Brain microvascular endothelial cell (primary cell): ENCODE results near the gene SPINK4.

Source experiments
- DNase-seq: peaks from one replicate; pipeline ENCODE4 v3.0.0-alpha.2; 2020
- H3K27ac ChIP-seq: fragments of 250-450 bp; sonication (Bioruptor Pico); 2 replicates; pipeline ENCODE4 v1.5.1; 2020; ENCODE audit warnings: mild to moderate bottlenecking, moderate library complexity
- H3K27me3 ChIP-seq: fragments of 250-450 bp; sonication (Bioruptor Pico); replicated peaks from 2 replicates; pipeline ENCODE4 v1.5.1; 2020; ENCODE audit warnings: mild to moderate bottlenecking
- H3K36me3 ChIP-seq: fragments of 250-450 bp; sonication (Bioruptor Pico); replicated peaks from 2 replicates; pipeline ENCODE4 v1.5.1; 2020; ENCODE audit warnings: mild to moderate bottlenecking
- H3K4me3 ChIP-seq: 2 replicates; pipeline ENCODE4 v1.5.1; 2011; ENCODE audit warnings: low read depth, mild to moderate bottlenecking, control low read depth, low read length, moderate library complexity
- CTCF ChIP-seq: IDR thresholded peaks from 2 replicates; pipeline ENCODE4 v1.5.1; 2011; ENCODE audit warnings: low read depth, mild to moderate bottlenecking, moderate library complexity, low read length, control low read depth, inconsistent platforms; ENCODE audit errors: missing control alignments
- in situ Hi-C: cut with HindIII; loops from 2 replicates; pipeline ENCODE4 v1.10.0; 2017; ENCODE audit warnings: low sequenced_read_pairs, low pct_ligation_motif_present

Gene SPINK4

DNA sequence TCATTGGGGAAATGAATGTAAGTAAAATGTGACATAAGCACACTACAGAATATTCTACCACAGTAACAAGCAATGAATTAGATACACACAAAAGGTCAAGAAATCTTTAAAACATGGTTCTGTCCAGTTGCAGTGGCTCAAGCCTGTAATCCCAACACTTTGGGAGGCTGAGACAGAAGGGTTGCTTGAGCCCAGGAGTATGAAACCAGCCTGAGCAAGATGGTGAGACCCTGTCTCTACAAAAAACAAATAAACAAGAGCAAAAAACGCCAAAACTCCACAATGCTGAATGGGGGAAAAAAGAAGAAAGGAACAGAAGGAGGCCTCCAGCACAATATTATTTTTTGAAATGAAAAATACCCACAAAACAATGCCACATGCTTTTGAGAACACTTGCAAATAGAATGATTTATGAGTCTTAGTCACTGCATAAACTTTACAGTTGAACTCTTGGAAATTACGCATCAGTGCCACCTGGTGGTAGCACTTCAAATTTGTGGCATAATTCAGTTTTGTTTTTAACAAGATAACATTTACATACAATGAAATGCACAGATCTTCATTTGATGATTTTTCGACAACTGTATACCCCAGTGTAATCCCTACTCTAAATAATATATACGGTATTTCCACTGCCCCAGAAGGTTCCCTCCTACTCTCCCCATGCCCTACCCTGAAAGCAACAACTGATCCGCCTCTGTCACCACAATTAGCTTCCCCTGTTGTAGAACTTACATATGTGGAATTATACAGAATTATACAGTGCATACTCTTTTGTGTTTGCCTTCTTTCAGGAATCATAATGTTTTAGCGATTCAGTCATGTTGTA, 14.4 kb upstream of the SPINK4 start:
- no peak overlapping the region for H3K4me3 ChIP-seq
- no peak overlapping the region for H3K27ac ChIP-seq
- in situ Hi-C loops, result no loop called here
- peak; percentile 48 for TF ChIP-seq CTCF
- H3K27me3 ChIP-seq, result no peaks in the 10 kb centered on the region
- H3K36me3 ChIP-seq, result no peaks in the 10 kb centered on the region
- DNase-seq, result peak; percentile 63

DNA sequence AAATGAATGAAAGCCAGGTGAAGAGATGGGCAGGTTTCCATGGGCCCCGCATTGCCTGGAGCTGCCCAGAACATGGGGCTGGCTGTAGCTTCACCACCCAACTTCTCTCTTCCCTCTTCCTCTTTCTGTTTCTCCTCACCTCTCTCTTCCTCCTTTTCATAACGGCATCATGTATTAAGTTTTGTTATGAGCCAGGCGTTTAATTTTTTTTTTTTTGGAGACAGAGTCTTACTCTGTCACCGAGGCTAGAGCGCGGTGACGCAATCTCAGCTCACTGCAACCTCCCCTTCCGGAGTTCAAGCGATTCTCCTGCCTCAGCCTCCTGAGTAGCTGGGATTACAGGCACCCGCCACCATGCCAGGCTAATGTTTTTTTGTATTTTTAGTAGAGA, 13.0 kb upstream of the SPINK4 start:
- H3K27ac ChIP-seq, result no peak overlapping the region
- no peak for DNase-seq
- TF ChIP-seq CTCF, result no peak

DNA sequence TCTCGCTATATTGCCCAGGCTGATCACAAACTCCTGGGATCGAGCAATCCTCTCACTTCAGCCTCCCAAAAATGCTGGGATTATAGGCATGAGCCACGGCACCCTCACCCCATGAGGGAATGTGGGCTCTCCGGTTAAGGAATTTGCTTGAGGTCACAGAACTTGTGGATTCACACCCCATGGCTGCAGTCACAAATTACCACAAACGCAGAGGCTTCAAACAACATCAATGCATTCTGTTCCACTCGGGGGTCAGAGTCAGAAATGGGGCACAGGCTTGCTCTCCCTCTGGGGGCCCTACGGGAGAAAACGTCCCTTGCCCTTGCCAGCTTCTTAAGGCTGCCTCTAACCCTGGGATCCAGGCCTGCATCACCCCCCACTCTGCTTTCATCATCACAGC, 12.2 kb upstream of the SPINK4 start:
- in situ Hi-C loops, result no loop called here
- no peak for DNase-seq
- Histone ChIP-seq H3K27ac (no peak overlapping the region), H3K27me3 (no peaks in the 10 kb centered on the region), H3K36me3 (no peaks in the 10 kb centered on the region), H3K4me3 (no peak overlapping the region)
- no peak for TF ChIP-seq CTCF

More for the DNA sequence above, 13.0 kb upstream of the SPINK4 start:
- no peaks in the 10 kb centered on the region for H3K36me3 ChIP-seq
- no peak overlapping the region for H3K4me3 ChIP-seq
- in situ Hi-C loops, result no loop called here
- H3K27me3 ChIP-seq, result no peaks in the 10 kb centered on the region

GRCh38 chr9:33228606-33229005, 11.4 kb upstream of the SPINK4 start:
- H3K27ac ChIP-seq, result no peak overlapping the region
- in situ Hi-C loops, result no loop called here
- no peak for TF ChIP-seq CTCF
- H3K27me3 ChIP-seq, result no peaks in the 10 kb centered on the region
- no peak for DNase-seq
- no peak overlapping the region for H3K4me3 ChIP-seq
- no peaks in the 10 kb centered on the region for H3K36me3 ChIP-seq

- TF ChIP-seq CTCF, result peak; percentile 9
- no peaks in the 10 kb centered on the region for H3K36me3 ChIP-seq
- H3K27ac ChIP-seq, result no peak overlapping the region
- in situ Hi-C loops, result no loop called here
- no peaks in the 10 kb centered on the region for H3K27me3 ChIP-seq
- DNase-seq, result no peak
- H3K4me3 ChIP-seq, result no peak overlapping the region
Measured at GRCh38 chr9:33229359-33230114, 10.4 kb upstream of the SPINK4 start.
